ENCODE results near the gene MZF1. TPM values are rescaled to one million over a fixed set of nuclear protein-coding genes. Genes with fewer than 3 reads are reported as not detected.
A peak's percentile ranks its signal among the peaks of the same experiment; 100 is the strongest.

MZF1 gene
- total and polyA plus RNA-seq, 9 of the 15 experiments (the other 6 are each of a cell fraction or from before 2014, with no cell fraction given): 0.31 to 29.3 (median 11.5) TPM

DNA sequence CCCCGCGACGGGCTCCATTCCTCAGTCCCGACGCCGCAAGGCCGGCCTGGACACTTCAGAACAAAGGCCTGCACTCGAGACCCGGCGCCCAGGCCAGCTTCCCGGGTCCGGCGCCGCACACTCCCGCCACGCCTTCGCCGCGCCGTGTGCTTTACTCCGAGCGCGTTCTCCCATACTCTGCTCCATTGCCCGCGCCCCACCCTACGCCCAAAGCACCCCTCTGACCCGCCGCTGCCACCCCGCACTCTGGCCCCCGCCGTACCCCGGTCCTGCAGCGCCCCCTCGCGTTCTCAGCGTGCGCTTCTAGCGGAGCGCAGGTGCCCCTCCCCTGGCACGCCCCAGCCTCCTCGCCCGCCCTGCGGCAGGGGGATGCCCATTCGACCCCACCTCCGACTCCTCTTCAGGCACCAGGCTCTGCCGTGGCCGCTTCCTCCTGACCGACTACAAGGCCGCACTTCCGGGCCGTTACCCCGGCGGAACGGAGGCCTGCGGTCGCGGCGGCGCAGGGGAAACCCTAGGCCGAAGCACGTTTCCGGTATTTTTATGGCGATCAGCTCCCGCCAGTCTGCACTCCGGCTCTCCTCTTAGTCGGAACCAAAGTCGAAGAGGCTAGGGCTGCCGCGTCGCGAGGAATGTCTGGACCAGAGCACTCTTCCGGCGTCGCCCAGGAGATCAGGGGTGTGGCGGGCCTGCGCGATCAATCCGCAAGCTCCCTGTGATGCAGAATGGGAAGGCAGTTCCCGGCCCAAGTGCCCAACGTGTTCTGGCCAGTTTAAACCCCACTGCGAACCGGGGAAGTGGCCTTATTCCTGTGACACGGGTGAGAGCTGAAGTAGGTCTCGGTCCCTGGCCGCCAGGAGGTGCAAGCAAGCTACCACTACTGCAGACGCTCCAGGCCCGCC lies 53.5 kb downstream of the MZF1 start, which contains the start of gene ZBTB45 (continued):
- TF ChIP-seq REST (IDR thresholded peaks at IDR 0.05; ENCODE audit: borderline replicate concordance): peak; percentile 91
- peak; percentile 73; the same call in 1 of the 2 replicates for TF ChIP-seq REST (CRISPR knock-in tag; IDR thresholded peaks at IDR 0.05; ENCODE audit: low read depth)
- TF ChIP-seq SIX5 (IDR thresholded peaks at IDR 0.05; ENCODE audit: borderline replicate concordance in 1 of 2, insufficient read depth in 1 of 2, low read depth in 1 of 2, low read length in 2 of 2): peak; percentile 60 to 69
- TF ChIP-seq, protein P1, sequence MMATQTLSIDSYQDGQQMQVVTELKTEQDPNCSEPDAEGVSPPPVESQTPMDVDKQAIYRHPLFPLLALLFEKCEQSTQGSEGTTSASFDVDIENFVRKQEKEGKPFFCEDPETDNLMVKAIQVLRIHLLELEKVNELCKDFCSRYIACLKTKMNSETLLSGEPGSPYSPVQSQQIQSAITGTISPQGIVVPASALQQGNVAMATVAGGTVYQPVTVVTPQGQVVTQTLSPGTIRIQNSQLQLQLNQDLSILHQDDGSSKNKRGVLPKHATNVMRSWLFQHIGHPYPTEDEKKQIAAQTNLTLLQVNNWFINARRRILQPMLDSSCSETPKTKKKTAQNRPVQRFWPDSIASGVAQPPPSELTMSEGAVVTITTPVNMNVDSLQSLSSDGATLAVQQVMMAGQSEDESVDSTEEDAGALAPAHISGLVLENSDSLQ (IDR thresholded peaks at IDR 0.05): peak; percentile 73
- TF ChIP-seq NFE2L1 (tag; IDR thresholded peaks at IDR 0.05; ENCODE audit: borderline replicate concordance, low read depth): no peak
- peak; percentile 64; the same call in 1 of the 2 replicates for TF ChIP-seq PTBP1 (IDR thresholded peaks at IDR 0.05; ENCODE audit: low read depth, low read length)
- TF ChIP-seq SAFB2 (IDR thresholded peaks at IDR 0.05; ENCODE audit: borderline replicate concordance, low read depth, low read length, severe bottlenecking): no peak
- TF ChIP-seq ZFP36 (IDR thresholded peaks at IDR 0.05; ENCODE audit: low read depth, low read length, partially characterized antibody): peak; percentile 25
- no peak for TF ChIP-seq MAFF (IDR thresholded peaks at IDR 0.05; ENCODE audit: low read length)
- TF ChIP-seq, protein P2, sequence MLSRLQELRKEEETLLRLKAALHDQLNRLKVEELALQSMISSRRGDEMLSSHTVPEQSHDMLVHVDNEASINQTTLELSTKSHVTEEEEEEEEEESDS (CRISPR knock-in tag; IDR thresholded peaks at IDR 0.05): no peak
- peak; percentile 22 to 58; a peak in 3 of 4 replicates for TF ChIP-seq NONO (IDR thresholded peaks at IDR 0.05; ENCODE audit: low read depth in 2 of 2, low read length in 1 of 2)
- TF ChIP-seq POU5F1 (IDR thresholded peaks at IDR 0.05; ENCODE audit: borderline replicate concordance, low read depth, low read length, partially characterized antibody): peak; percentile 14
- TF ChIP-seq CEBPB (tag; IDR thresholded peaks at IDR 0.05): no peak
- TF ChIP-seq HNRNPUL1 (IDR thresholded peaks at IDR 0.05; ENCODE audit: low read length): no peak

Data from K562 (cell line).